ENCODE data around the gene KLHL26. TPM values are rescaled to one million over a fixed set of nuclear protein-coding genes. Genes with fewer than 3 reads are reported as not detected.

The KLHL26 gene
- total and polyA plus RNA-seq, 2 of the 13 experiments (the other 11 are each of a cell fraction or from before 2014, with no cell fraction given), result 1.5 to 1.7 TPM

DNA sequence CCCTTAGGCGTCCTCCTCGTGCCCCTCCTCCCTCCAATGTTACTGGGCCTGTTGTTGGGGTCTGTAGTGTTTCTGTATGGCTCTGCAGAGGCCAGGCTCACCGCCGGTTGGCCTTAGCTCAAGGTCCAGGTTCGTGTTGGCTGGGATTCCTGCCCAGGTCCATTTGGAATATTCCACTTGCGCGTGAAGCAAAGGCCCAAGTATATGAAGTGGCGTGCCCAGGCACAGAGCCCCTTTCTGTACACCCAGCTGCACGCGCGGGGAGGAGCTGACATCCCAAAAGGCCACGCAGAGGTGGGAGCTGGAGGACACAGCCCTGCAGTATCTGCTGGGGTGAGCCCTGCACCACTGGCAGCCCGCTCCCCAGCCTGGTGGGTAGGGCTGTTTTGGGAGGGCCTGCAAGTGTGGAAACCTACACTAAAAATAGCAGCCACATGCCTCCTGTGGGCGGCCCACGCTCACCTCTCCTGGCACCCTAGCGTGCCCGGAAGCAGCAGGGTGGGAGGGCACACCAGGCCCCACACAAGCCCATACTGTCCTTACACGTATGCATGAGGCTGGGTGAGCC is 76.8 kb downstream of the KLHL26 start (continued):
- TF ChIP-seq ZBED4 (CRISPR knock-in tag; IDR thresholded peaks at IDR 0.05; ENCODE audit: borderline replicate concordance), result peak; percentile 55; the same call in 1 of the 2 replicates
- TF ChIP-seq CTCF (CRISPR knock-in tag; IDR thresholded peaks at IDR 0.05), result peak; percentile 16; the same call in 1 of the 2 replicates
- no peak for TF ChIP-seq TFDP2 (CRISPR knock-in tag; IDR thresholded peaks at IDR 0.05)
- 0 out of 2 replicates have a peak, but pooled peaks have one; percentile 33 for TF ChIP-seq RELA (CRISPR knock-in tag; IDR thresholded peaks at IDR 0.05)
- TF ChIP-seq RBAK (CRISPR knock-in tag; IDR thresholded peaks at IDR 0.05), result no peak
- TF ChIP-seq ZNF331 (CRISPR knock-in tag; IDR thresholded peaks at IDR 0.05), result peak; percentile 35; the same call in 1 of the 2 replicates
- TF ChIP-seq THRA (CRISPR knock-in tag; IDR thresholded peaks at IDR 0.05; ENCODE audit: borderline replicate concordance), result peak; percentile 21; the same call in 1 of the 2 replicates
- no peak for TF ChIP-seq MTF2 (CRISPR knock-in tag; IDR thresholded peaks at IDR 0.05; ENCODE audit: borderline replicate concordance)
- no peak for TF ChIP-seq BCL3 (CRISPR knock-in tag; IDR thresholded peaks at IDR 0.05)
- TF ChIP-seq ZNF205 (CRISPR knock-in tag; IDR thresholded peaks at IDR 0.05), result no peak
- no peak for TF ChIP-seq MXD4 (CRISPR knock-in tag; IDR thresholded peaks at IDR 0.05)
- TF ChIP-seq ASH2L (IDR thresholded peaks at IDR 0.05; ENCODE audit: insufficient read length, low read depth, low read length), result peak; percentile 45
- no peak for TF ChIP-seq JUN (CRISPR knock-in tag; IDR thresholded peaks at IDR 0.05)
- 0 out of 2 replicates have a peak, but pooled peaks have one; percentile 36 for TF ChIP-seq ZNF441 (CRISPR knock-in tag; IDR thresholded peaks at IDR 0.05; ENCODE audit: borderline replicate concordance)
- no peak for TF ChIP-seq HDAC2 (CRISPR knock-in tag; IDR thresholded peaks at IDR 0.05)
- no peak for TF ChIP-seq HNRNPUL1 (IDR thresholded peaks at IDR 0.05; ENCODE audit: low read depth, low read length)
- 0 out of 2 replicates have a peak, but pooled peaks have one; percentile 64 for TF ChIP-seq ZMYM2 (CRISPR knock-in tag; IDR thresholded peaks at IDR 0.05)
- TF ChIP-seq HNF4A (CRISPR knock-in tag; IDR thresholded peaks at IDR 0.05), result peak; percentile 93
- TF ChIP-seq MTA1 (CRISPR knock-in tag; IDR thresholded peaks at IDR 0.05; ENCODE audit: borderline replicate concordance), result peak; percentile 83; the same call in 1 of the 2 replicates
- TF ChIP-seq ZNF747 (CRISPR knock-in tag; IDR thresholded peaks at IDR 0.05; ENCODE audit: borderline replicate concordance), result 0 out of 2 replicates have a peak, but pooled peaks have one; percentile 57
